HEK293 (cell line): Measurements from ENCODE around the gene B4GALT7.

ENCODE experiments used
- BCL11B ChIP-seq: fragments of 450-650 bp; formaldehyde crosslinking; IDR thresholded peaks from 2 replicates; pipeline ENCODE4 v1.5.1; 2016; ENCODE audit warnings: low read depth, missing biosample characterization, missing genetic modification characterization
- EGR2 ChIP-seq: fragments of 450-650 bp; formaldehyde crosslinking; IDR thresholded peaks from 2 replicates; pipeline ENCODE4 v1.5.1; 2016; ENCODE audit warnings: low read depth, missing biosample characterization, missing genetic modification characterization
- KLF16 ChIP-seq: fragments of 450-650 bp; formaldehyde crosslinking; IDR thresholded peaks from 2 replicates; pipeline ENCODE4 v1.5.1; 2017; ENCODE audit warnings: missing biosample characterization, missing genetic modification characterization
- MZF1 ChIP-seq: fragments of 450-650 bp; formaldehyde crosslinking; IDR thresholded peaks from 2 replicates; pipeline ENCODE4 v1.5.1; 2017; ENCODE audit warnings: missing biosample characterization, missing genetic modification characterization, borderline replicate concordance
- OSR2 ChIP-seq: fragments of 450-650 bp; formaldehyde crosslinking; IDR thresholded peaks from 2 replicates; pipeline ENCODE4 v1.5.1; 2016; ENCODE audit warnings: missing biosample characterization, missing genetic modification characterization
- YY1 ChIP-seq: fragments of 450-650 bp; formaldehyde crosslinking; IDR thresholded peaks from 2 replicates; pipeline ENCODE4 v1.5.1; 2018; ENCODE audit warnings: missing biosample characterization, missing genetic modification characterization
- ZBTB20 ChIP-seq: fragments of 450-650 bp; formaldehyde crosslinking; IDR thresholded peaks from 2 replicates; pipeline ENCODE4 v1.5.1; 2016; ENCODE audit warnings: missing biosample characterization, missing genetic modification characterization
- ZBTB7A ChIP-seq: fragments of 450-650 bp; formaldehyde crosslinking; IDR thresholded peaks from 2 replicates; pipeline ENCODE4 v1.5.1; 2016; ENCODE audit warnings: low read depth, missing biosample characterization, missing genetic modification characterization
- ZEB2 ChIP-seq: fragments of 450-650 bp; formaldehyde crosslinking; IDR thresholded peaks from 2 replicates; pipeline ENCODE4 v1.5.1; 2016; ENCODE audit warnings: missing biosample characterization, missing genetic modification characterization
- ZNF112 ChIP-seq: fragments of 450-650 bp; formaldehyde crosslinking; IDR thresholded peaks from 2 replicates; pipeline ENCODE4 v1.5.0; 2017; ENCODE audit warnings: missing biosample characterization, missing genetic modification characterization
- ZNF133 ChIP-seq: fragments of 450-650 bp; formaldehyde crosslinking; IDR thresholded peaks from 2 replicates; pipeline ENCODE4 v1.5.1; 2016; ENCODE audit warnings: missing biosample characterization, missing genetic modification characterization
- ZNF140 ChIP-seq: fragments of 450-650 bp; formaldehyde crosslinking; IDR thresholded peaks from 2 replicates; pipeline ENCODE4 v1.5.1; 2016; ENCODE audit warnings: missing biosample characterization, missing genetic modification characterization
- ZNF146 ChIP-seq: fragments of 450-650 bp; formaldehyde crosslinking; IDR thresholded peaks from 2 replicates; pipeline ENCODE4 v1.5.1; 2016; ENCODE audit warnings: missing biosample characterization, missing genetic modification characterization
- ZNF169 ChIP-seq: fragments of 450-650 bp; formaldehyde crosslinking; IDR thresholded peaks from 2 replicates; pipeline ENCODE4 v1.5.1; 2016; ENCODE audit warnings: missing biosample characterization, missing genetic modification characterization
- ZNF175 ChIP-seq: fragments of 450-650 bp; formaldehyde crosslinking; IDR thresholded peaks from 2 replicates; pipeline ENCODE4 v1.5.1; 2016; ENCODE audit warnings: missing biosample characterization, missing genetic modification characterization
- ZNF184 ChIP-seq: fragments of 450-650 bp; IDR thresholded peaks from 2 replicates; pipeline ENCODE4 v1.5.1; 2018; ENCODE audit warnings: missing biosample characterization, mild to moderate bottlenecking, missing genetic modification characterization
- ZNF266 ChIP-seq: fragments of 450-650 bp; formaldehyde crosslinking; IDR thresholded peaks from 2 replicates; pipeline ENCODE4 v1.5.1; 2016; ENCODE audit warnings: missing biosample characterization, missing genetic modification characterization, low read depth
- ZNF280C ChIP-seq: fragments of 450-650 bp; formaldehyde crosslinking; IDR thresholded peaks from 2 replicates; pipeline ENCODE4 v1.5.1; 2016; ENCODE audit warnings: missing biosample characterization, missing genetic modification characterization
- ZNF292 ChIP-seq: fragments of 450-650 bp; formaldehyde crosslinking; IDR thresholded peaks from 2 replicates; pipeline ENCODE4 v1.5.1; 2016; ENCODE audit warnings: low read depth, missing biosample characterization, missing genetic modification characterization, borderline replicate concordance
- ZNF324 ChIP-seq: fragments of 450-650 bp; formaldehyde crosslinking; IDR thresholded peaks from 2 replicates; pipeline ENCODE4 v1.5.1; 2016; ENCODE audit warnings: missing biosample characterization, missing genetic modification characterization
- ZNF394 ChIP-seq: fragments of 450-650 bp; formaldehyde crosslinking; IDR thresholded peaks from 2 replicates; pipeline ENCODE4 v1.5.1; 2016; ENCODE audit warnings: missing biosample characterization, missing genetic modification characterization, mild to moderate bottlenecking, moderate library complexity, borderline replicate concordance
- ZNF416 ChIP-seq: fragments of 450-650 bp; formaldehyde crosslinking; IDR thresholded peaks from 2 replicates; pipeline ENCODE4 v1.5.1; 2016; ENCODE audit warnings: missing biosample characterization, missing genetic modification characterization
- ZNF510 ChIP-seq: fragments of 450-650 bp; formaldehyde crosslinking; IDR thresholded peaks from 2 replicates; pipeline ENCODE4 v1.5.1; 2018; ENCODE audit warnings: mild to moderate bottlenecking, missing genetic modification characterization, missing biosample characterization; ENCODE audit not compliant: insufficient replicate concordance
- ZNF530 ChIP-seq: fragments of 450-650 bp; formaldehyde crosslinking; IDR thresholded peaks from 2 replicates; pipeline ENCODE4 v1.5.1; 2016; ENCODE audit warnings: low read depth, missing biosample characterization, missing genetic modification characterization
- ZNF658 ChIP-seq: fragments of 450-650 bp; formaldehyde crosslinking; IDR thresholded peaks from 2 replicates; pipeline ENCODE4; 2016; ENCODE audit warnings: missing biosample characterization, missing genetic modification characterization
- ZNF660 ChIP-seq: fragments of 450-650 bp; IDR thresholded peaks from 2 replicates; pipeline ENCODE4 v1.5.1; 2018; ENCODE audit warnings: missing biosample characterization, mild to moderate bottlenecking, missing genetic modification characterization
- ZNF664 ChIP-seq: fragments of 450-650 bp; formaldehyde crosslinking; IDR thresholded peaks from 2 replicates; pipeline ENCODE4 v1.5.1; 2016; ENCODE audit warnings: missing biosample characterization, missing genetic modification characterization
- ZNF830 ChIP-seq: fragments of 450-650 bp; IDR thresholded peaks from 2 replicates; pipeline ENCODE4 v1.5.0; 2018; ENCODE audit warnings: missing biosample characterization, missing genetic modification characterization, low read depth, mild to moderate bottlenecking, moderate library complexity
- ZNF837 ChIP-seq: fragments of 450-650 bp; formaldehyde crosslinking; IDR thresholded peaks from 2 replicates; pipeline ENCODE4 v1.5.1; 2016; ENCODE audit warnings: missing biosample characterization, missing genetic modification characterization
- TF ChIP-seq, protein P1 (sequence below): fragments of 450-650 bp; formaldehyde crosslinking; IDR thresholded peaks from 2 replicates; pipeline ENCODE4 v1.5.1; 2016; ENCODE audit warnings: missing biosample characterization, missing genetic modification characterization
- TF ChIP-seq, protein P2 (sequence below): fragments of 450-650 bp; formaldehyde crosslinking; IDR thresholded peaks from 2 replicates; pipeline ENCODE4 v1.5.1; 2016; ENCODE audit warnings: missing biosample characterization, missing genetic modification characterization
- TF ChIP-seq, protein P3 (sequence below): fragments of 450-650 bp; formaldehyde crosslinking; IDR thresholded peaks from 2 replicates; pipeline ENCODE4 v1.5.1; 2017; ENCODE audit warnings: missing biosample characterization, missing genetic modification characterization
- TF ChIP-seq, protein P4 (sequence below): fragments of 450-650 bp; formaldehyde crosslinking; IDR thresholded peaks from 2 replicates; pipeline ENCODE4 v1.5.1; 2016; ENCODE audit warnings: missing biosample characterization, missing genetic modification characterization
- TF ChIP-seq, protein P5 (sequence below): fragments of 450-650 bp; formaldehyde crosslinking; IDR thresholded peaks from 2 replicates; pipeline ENCODE4 v1.5.1; 2016; ENCODE audit warnings: missing biosample characterization, missing genetic modification characterization

Gene B4GALT7

GRCh38 chr5:177600508-177601018, 631 bp downstream of the B4GALT7 start (continued):
- TF ChIP-seq, protein P1, sequence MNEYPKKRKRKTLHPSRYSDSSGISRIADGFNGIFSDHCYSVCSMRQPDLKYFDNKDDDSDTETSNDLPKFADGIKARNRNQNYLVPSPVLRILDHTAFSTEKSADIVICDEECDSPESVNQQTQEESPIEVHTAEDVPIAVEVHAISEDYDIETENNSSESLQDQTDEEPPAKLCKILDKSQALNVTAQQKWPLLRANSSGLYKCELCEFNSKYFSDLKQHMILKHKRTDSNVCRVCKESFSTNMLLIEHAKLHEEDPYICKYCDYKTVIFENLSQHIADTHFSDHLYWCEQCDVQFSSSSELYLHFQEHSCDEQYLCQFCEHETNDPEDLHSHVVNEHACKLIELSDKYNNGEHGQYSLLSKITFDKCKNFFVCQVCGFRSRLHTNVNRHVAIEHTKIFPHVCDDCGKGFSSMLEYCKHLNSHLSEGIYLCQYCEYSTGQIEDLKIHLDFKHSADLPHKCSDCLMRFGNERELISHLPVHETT (tag by site-specific recombination), result no peak
- TF ChIP-seq ZNF510 (tag by site-specific recombination) (no peak), KLF16 (tag by site-specific recombination) (no peak), ZNF837 (tag by site-specific recombination) (no peak), ZBTB20 (tag by site-specific recombination) (peak; percentile 11; the same call in 1 of the 2 replicates), ZNF658 (no peak), ZNF280C (tag by site-specific recombination) (no peak), YY1 (tag by site-specific recombination) (no peak), ZNF175 (tag by site-specific recombination) (no peak), ZNF324 (tag by site-specific recombination) (0 out of 2 replicates have a peak, but pooled peaks have one; percentile 45), ZNF292 (tag by site-specific recombination) (no peak), ZEB2 (no peak), BCL11B (no peak), ZNF530 (tag by site-specific recombination) (no peak), ZBTB7A (tag by site-specific recombination) (peak; percentile 8; the same call in 1 of the 2 replicates), ZNF266 (tag by site-specific recombination) (no peak), MZF1 (tag by site-specific recombination) (no peak), ZNF112 (tag by site-specific recombination) (no peak), ZNF184 (tag by site-specific recombination) (no peak), ZNF146 (no peak), ZNF169 (tag by site-specific recombination) (no peak), ZNF133 (tag by site-specific recombination) (no peak), ZNF416 (no peak), ZNF140 (tag by site-specific recombination) (no peak), ZNF394 (tag by site-specific recombination) (no peak), EGR2 (tag by site-specific recombination) (0 out of 2 replicates have a peak, but pooled peaks have one; percentile 34), ZNF830 (no peak), ZNF664 (tag by site-specific recombination) (no peak), OSR2 (no peak), ZNF660 (no peak)
- TF ChIP-seq, protein P2, sequence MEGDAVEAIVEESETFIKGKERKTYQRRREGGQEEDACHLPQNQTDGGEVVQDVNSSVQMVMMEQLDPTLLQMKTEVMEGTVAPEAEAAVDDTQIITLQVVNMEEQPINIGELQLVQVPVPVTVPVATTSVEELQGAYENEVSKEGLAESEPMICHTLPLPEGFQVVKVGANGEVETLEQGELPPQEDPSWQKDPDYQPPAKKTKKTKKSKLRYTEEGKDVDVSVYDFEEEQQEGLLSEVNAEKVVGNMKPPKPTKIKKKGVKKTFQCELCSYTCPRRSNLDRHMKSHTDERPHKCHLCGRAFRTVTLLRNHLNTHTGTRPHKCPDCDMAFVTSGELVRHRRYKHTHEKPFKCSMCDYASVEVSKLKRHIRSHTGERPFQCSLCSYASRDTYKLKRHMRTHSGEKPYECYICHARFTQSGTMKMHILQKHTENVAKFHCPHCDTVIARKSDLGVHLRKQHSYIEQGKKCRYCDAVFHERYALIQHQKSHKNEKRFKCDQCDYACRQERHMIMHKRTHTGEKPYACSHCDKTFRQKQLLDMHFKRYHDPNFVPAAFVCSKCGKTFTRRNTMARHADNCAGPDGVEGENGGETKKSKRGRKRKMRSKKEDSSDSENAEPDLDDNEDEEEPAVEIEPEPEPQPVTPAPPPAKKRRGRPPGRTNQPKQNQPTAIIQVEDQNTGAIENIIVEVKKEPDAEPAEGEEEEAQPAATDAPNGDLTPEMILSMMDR, result no peak
- TF ChIP-seq, protein P3, sequence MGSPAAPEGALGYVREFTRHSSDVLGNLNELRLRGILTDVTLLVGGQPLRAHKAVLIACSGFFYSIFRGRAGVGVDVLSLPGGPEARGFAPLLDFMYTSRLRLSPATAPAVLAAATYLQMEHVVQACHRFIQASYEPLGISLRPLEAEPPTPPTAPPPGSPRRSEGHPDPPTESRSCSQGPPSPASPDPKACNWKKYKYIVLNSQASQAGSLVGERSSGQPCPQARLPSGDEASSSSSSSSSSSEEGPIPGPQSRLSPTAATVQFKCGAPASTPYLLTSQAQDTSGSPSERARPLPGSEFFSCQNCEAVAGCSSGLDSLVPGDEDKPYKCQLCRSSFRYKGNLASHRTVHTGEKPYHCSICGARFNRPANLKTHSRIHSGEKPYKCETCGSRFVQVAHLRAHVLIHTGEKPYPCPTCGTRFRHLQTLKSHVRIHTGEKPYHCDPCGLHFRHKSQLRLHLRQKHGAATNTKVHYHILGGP, result no peak
- TF ChIP-seq, protein P4, sequence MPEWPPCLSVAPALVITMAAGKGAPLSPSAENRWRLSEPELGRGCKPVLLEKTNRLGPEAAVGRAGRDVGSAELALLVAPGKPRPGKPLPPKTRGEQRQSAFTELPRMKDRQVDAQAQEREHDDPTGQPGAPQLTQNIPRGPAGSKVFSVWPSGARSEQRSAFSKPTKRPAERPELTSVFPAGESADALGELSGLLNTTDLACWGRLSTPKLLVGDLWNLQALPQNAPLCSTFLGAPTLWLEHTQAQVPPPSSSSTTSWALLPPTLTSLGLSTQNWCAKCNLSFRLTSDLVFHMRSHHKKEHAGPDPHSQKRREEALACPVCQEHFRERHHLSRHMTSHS (tag by site-specific recombination), result no peak
- TF ChIP-seq, protein P5, sequence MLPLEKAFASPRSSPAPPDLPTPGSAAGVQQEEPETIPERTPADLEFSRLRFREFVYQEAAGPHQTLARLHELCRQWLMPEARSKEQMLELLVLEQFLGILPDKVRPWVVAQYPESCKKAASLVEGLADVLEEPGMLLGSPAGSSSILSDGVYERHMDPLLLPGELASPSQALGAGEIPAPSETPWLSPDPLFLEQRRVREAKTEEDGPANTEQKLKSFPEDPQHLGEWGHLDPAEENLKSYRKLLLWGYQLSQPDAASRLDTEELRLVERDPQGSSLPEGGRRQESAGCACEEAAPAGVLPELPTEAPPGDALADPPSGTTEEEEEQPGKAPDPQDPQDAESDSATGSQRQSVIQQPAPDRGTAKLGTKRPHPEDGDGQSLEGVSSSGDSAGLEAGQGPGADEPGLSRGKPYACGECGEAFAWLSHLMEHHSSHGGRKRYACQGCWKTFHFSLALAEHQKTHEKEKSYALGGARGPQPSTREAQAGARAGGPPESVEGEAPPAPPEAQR (tag by site-specific recombination), result no peak
